HEK293 (cell line): ENCODE results near the gene DARS2.

ENCODE experiments used
- EGR2 ChIP-seq: fragments of 450-650 bp; formaldehyde crosslinking; IDR thresholded peaks from 2 replicates; pipeline ENCODE4 v1.5.1; 2016; ENCODE audit warnings: low read depth, missing biosample characterization, missing genetic modification characterization
- IKZF3 ChIP-seq: fragments of 450-650 bp; IDR thresholded peaks from 2 replicates; pipeline ENCODE4 v1.5.0; 2018; ENCODE audit warnings: missing biosample characterization, mild to moderate bottlenecking, missing genetic modification characterization, moderate library complexity
- KLF16 ChIP-seq: fragments of 450-650 bp; formaldehyde crosslinking; IDR thresholded peaks from 2 replicates; pipeline ENCODE4 v1.5.1; 2017; ENCODE audit warnings: missing biosample characterization, missing genetic modification characterization
- OSR2 ChIP-seq: fragments of 450-650 bp; formaldehyde crosslinking; IDR thresholded peaks from 2 replicates; pipeline ENCODE4 v1.5.1; 2016; ENCODE audit warnings: missing biosample characterization, missing genetic modification characterization
- RBAK ChIP-seq: fragments of 450-650 bp; formaldehyde crosslinking; IDR thresholded peaks from 2 replicates; pipeline ENCODE4 v1.5.1; 2016; ENCODE audit warnings: missing biosample characterization, missing genetic modification characterization
- SP3 ChIP-seq: fragments of 450-650 bp; formaldehyde crosslinking; IDR thresholded peaks from 2 replicates; pipeline ENCODE4 v1.5.1; 2016; ENCODE audit warnings: missing biosample characterization, missing genetic modification characterization
- YY1 ChIP-seq: fragments of 450-650 bp; formaldehyde crosslinking; IDR thresholded peaks from 2 replicates; pipeline ENCODE4 v1.5.1; 2018; ENCODE audit warnings: missing biosample characterization, missing genetic modification characterization
- ZFP3 ChIP-seq: fragments of 450-650 bp; formaldehyde crosslinking; IDR thresholded peaks from 2 replicates; pipeline ENCODE4 v1.5.1; 2016; ENCODE audit warnings: low read depth, missing biosample characterization, missing genetic modification characterization
- ZNF169 ChIP-seq: fragments of 450-650 bp; formaldehyde crosslinking; IDR thresholded peaks from 2 replicates; pipeline ENCODE4 v1.5.1; 2016; ENCODE audit warnings: missing biosample characterization, missing genetic modification characterization
- ZNF501 ChIP-seq: fragments of 450-650 bp; formaldehyde crosslinking; IDR thresholded peaks from 2 replicates; pipeline ENCODE4 v1.5.1; 2016; ENCODE audit warnings: missing biosample characterization, missing genetic modification characterization
- ZNF560 ChIP-seq: fragments of 450-650 bp; formaldehyde crosslinking; IDR thresholded peaks from 2 replicates; pipeline ENCODE4 v1.5.1; 2017; ENCODE audit warnings: missing biosample characterization, missing genetic modification characterization, borderline replicate concordance
- ZNF585B ChIP-seq: fragments of 450-650 bp; formaldehyde crosslinking; IDR thresholded peaks from 2 replicates; pipeline ENCODE4 v1.5.1; 2016; ENCODE audit warnings: missing biosample characterization, missing genetic modification characterization
- ZNF629 ChIP-seq: fragments of 450-650 bp; formaldehyde crosslinking; IDR thresholded peaks from 2 replicates; pipeline ENCODE4 v1.5.1; 2017; ENCODE audit warnings: missing biosample characterization, missing genetic modification characterization
- ZNF76 ChIP-seq: fragments of 450-650 bp; formaldehyde crosslinking; IDR thresholded peaks from 2 replicates; pipeline ENCODE4; 2016; ENCODE audit warnings: low read depth, missing biosample characterization, missing genetic modification characterization, borderline replicate concordance
- ZNF777 ChIP-seq: fragments of 450-650 bp; formaldehyde crosslinking; IDR thresholded peaks from 2 replicates; pipeline ENCODE4 v1.5.1; 2017; ENCODE audit warnings: missing biosample characterization, missing genetic modification characterization, borderline replicate concordance
- ZNF785 ChIP-seq: fragments of 450-650 bp; formaldehyde crosslinking; IDR thresholded peaks from 2 replicates; pipeline ENCODE4 v1.5.1; 2016; ENCODE audit warnings: missing biosample characterization, missing genetic modification characterization
- ZNF830 ChIP-seq: fragments of 450-650 bp; IDR thresholded peaks from 2 replicates; pipeline ENCODE4 v1.5.0; 2018; ENCODE audit warnings: missing biosample characterization, missing genetic modification characterization, low read depth, mild to moderate bottlenecking, moderate library complexity
- TF ChIP-seq, protein P1 (sequence below): fragments of 450-650 bp; formaldehyde crosslinking; IDR thresholded peaks from 2 replicates; pipeline ENCODE4 v1.5.1; 2016; ENCODE audit warnings: missing biosample characterization, missing genetic modification characterization, borderline replicate concordance
- TF ChIP-seq, protein P2 (sequence below): fragments of 450-650 bp; formaldehyde crosslinking; IDR thresholded peaks from 2 replicates; pipeline ENCODE4 v1.5.1; 2016; ENCODE audit warnings: missing biosample characterization, missing genetic modification characterization
- TF ChIP-seq, protein P3 (sequence below): fragments of 450-650 bp; formaldehyde crosslinking; IDR thresholded peaks from 2 replicates; pipeline ENCODE4 v1.5.1; 2016; ENCODE audit warnings: missing biosample characterization, missing genetic modification characterization
- TF ChIP-seq, protein P4 (sequence below): fragments of 450-650 bp; formaldehyde crosslinking; IDR thresholded peaks from 2 replicates; pipeline ENCODE4 v1.5.0; 2017; ENCODE audit warnings: missing biosample characterization, missing genetic modification characterization, borderline replicate concordance
- TF ChIP-seq, protein P5 (sequence below): fragments of 450-650 bp; formaldehyde crosslinking; IDR thresholded peaks from 2 replicates; pipeline ENCODE4 v1.5.1; 2016; ENCODE audit warnings: missing biosample characterization, missing genetic modification characterization
- TF ChIP-seq, protein P6 (sequence below): fragments of 450-650 bp; formaldehyde crosslinking; IDR thresholded peaks from 2 replicates; pipeline ENCODE4 v1.5.1; 2016; ENCODE audit warnings: missing biosample characterization, missing genetic modification characterization

DARS2 gene

DNA sequence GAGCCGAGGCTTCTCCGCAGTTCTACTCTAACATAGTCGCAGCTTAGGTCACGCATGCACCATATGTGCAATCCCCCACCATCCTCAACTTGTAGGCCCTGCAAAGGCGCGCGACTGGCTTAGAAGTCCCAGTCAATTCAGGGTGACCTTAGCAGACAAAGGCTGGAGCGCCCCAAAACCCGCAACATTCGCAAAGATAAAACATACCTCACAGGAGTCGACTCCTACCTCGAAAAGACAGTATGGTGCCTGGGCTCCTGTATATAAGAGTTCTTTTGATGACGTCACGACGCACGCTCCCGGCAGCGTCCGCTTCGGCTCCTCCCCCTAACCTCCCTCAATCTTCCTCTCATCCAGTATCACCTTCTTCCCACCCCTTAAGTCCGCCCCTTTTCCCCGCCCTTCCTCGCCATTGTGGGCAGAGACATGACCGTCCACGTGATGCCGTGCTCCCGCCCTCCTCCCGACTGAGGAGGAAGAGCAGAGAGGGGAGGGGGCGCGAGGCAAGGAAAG is 43.3 kb downstream of the DARS2 start, which contains the start of gene GAS5 (continued):
- TF ChIP-seq, protein P1, sequence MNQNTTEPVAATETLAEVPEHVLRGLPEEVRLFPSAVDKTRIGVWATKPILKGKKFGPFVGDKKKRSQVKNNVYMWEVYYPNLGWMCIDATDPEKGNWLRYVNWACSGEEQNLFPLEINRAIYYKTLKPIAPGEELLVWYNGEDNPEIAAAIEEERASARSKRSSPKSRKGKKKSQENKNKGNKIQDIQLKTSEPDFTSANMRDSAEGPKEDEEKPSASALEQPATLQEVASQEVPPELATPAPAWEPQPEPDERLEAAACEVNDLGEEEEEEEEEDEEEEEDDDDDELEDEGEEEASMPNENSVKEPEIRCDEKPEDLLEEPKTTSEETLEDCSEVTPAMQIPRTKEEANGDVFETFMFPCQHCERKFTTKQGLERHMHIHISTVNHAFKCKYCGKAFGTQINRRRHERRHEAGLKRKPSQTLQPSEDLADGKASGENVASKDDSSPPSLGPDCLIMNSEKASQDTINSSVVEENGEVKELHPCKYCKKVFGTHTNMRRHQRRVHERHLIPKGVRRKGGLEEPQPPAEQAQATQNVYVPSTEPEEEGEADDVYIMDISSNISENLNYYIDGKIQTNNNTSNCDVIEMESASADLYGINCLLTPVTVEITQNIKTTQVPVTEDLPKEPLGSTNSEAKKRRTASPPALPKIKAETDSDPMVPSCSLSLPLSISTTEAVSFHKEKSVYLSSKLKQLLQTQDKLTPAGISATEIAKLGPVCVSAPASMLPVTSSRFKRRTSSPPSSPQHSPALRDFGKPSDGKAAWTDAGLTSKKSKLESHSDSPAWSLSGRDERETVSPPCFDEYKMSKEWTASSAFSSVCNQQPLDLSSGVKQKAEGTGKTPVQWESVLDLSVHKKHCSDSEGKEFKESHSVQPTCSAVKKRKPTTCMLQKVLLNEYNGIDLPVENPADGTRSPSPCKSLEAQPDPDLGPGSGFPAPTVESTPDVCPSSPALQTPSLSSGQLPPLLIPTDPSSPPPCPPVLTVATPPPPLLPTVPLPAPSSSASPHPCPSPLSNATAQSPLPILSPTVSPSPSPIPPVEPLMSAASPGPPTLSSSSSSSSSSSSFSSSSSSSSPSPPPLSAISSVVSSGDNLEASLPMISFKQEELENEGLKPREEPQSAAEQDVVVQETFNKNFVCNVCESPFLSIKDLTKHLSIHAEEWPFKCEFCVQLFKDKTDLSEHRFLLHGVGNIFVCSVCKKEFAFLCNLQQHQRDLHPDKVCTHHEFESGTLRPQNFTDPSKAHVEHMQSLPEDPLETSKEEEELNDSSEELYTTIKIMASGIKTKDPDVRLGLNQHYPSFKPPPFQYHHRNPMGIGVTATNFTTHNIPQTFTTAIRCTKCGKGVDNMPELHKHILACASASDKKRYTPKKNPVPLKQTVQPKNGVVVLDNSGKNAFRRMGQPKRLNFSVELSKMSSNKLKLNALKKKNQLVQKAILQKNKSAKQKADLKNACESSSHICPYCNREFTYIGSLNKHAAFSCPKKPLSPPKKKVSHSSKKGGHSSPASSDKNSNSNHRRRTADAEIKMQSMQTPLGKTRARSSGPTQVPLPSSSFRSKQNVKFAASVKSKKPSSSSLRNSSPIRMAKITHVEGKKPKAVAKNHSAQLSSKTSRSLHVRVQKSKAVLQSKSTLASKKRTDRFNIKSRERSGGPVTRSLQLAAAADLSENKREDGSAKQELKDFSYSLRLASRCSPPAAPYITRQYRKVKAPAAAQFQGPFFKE = no peak
- TF ChIP-seq ZNF830 (no peak), OSR2 (tag by site-specific recombination) (no peak), KLF16 (no peak), ZNF169 (tag by site-specific recombination) (no peak), ZNF785 (no peak), YY1 (tag by site-specific recombination) (peak; percentile 73), ZNF585B (no peak), ZNF501 (tag by site-specific recombination) (peak; percentile 91), EGR2 (tag by site-specific recombination) (no peak), ZNF629 (tag by site-specific recombination) (peak; percentile 98), RBAK (tag by site-specific recombination) (no peak), ZNF76 (tag by site-specific recombination) (peak; percentile 40; the same call in 1 of the 2 replicates), ZNF560 (tag by site-specific recombination) (no peak), ZFP3 (no peak), ZNF777 (tag by site-specific recombination) (no peak), SP3 (tag by site-specific recombination) (peak; percentile 99), IKZF3 (peak; percentile 80)
- TF ChIP-seq, protein P2, sequence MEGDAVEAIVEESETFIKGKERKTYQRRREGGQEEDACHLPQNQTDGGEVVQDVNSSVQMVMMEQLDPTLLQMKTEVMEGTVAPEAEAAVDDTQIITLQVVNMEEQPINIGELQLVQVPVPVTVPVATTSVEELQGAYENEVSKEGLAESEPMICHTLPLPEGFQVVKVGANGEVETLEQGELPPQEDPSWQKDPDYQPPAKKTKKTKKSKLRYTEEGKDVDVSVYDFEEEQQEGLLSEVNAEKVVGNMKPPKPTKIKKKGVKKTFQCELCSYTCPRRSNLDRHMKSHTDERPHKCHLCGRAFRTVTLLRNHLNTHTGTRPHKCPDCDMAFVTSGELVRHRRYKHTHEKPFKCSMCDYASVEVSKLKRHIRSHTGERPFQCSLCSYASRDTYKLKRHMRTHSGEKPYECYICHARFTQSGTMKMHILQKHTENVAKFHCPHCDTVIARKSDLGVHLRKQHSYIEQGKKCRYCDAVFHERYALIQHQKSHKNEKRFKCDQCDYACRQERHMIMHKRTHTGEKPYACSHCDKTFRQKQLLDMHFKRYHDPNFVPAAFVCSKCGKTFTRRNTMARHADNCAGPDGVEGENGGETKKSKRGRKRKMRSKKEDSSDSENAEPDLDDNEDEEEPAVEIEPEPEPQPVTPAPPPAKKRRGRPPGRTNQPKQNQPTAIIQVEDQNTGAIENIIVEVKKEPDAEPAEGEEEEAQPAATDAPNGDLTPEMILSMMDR (tag by site-specific recombination) = no peak
- TF ChIP-seq, protein P3, sequence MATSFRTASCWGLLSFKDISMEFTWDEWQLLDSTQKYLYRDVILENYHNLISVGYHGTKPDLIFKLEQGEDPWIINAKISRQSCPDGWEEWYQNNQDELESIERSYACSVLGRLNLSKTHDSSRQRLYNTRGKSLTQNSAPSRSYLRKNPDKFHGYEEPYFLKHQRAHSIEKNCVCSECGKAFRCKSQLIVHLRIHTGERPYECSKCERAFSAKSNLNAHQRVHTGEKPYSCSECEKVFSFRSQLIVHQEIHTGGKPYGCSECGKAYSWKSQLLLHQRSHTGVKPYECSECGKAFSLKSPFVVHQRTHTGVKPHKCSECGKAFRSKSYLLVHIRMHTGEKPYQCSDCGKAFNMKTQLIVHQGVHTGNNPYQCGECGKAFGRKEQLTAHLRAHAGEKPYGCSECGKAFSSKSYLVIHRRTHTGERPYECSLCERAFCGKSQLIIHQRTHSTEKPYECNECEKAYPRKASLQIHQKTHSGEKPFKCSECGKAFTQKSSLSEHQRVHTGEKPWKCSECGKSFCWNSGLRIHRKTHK (tag by site-specific recombination) = no peak
- TF ChIP-seq, protein P4, sequence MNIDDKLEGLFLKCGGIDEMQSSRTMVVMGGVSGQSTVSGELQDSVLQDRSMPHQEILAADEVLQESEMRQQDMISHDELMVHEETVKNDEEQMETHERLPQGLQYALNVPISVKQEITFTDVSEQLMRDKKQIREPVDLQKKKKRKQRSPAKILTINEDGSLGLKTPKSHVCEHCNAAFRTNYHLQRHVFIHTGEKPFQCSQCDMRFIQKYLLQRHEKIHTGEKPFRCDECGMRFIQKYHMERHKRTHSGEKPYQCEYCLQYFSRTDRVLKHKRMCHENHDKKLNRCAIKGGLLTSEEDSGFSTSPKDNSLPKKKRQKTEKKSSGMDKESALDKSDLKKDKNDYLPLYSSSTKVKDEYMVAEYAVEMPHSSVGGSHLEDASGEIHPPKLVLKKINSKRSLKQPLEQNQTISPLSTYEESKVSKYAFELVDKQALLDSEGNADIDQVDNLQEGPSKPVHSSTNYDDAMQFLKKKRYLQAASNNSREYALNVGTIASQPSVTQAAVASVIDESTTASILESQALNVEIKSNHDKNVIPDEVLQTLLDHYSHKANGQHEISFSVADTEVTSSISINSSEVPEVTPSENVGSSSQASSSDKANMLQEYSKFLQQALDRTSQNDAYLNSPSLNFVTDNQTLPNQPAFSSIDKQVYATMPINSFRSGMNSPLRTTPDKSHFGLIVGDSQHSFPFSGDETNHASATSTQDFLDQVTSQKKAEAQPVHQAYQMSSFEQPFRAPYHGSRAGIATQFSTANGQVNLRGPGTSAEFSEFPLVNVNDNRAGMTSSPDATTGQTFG = no peak
- TF ChIP-seq, protein P5, sequence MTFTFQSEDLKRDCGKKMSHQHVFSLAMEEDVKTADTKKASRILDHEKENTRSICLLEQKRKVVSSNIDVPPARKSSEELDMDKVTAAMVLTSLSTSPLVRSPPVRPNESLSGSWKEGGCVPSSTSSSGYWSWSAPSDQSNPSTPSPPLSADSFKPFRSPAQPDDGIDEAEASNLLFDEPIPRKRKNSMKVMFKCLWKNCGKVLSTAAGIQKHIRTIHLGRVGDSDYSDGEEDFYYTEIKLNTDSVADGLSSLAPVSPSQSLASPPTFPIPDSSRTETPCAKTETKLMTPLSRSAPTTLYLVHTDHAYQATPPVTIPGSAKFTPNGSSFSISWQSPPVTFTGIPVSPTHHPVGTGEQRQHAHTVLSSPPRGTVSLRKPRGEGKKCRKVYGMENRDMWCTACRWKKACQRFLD = no peak
- TF ChIP-seq, protein P6, sequence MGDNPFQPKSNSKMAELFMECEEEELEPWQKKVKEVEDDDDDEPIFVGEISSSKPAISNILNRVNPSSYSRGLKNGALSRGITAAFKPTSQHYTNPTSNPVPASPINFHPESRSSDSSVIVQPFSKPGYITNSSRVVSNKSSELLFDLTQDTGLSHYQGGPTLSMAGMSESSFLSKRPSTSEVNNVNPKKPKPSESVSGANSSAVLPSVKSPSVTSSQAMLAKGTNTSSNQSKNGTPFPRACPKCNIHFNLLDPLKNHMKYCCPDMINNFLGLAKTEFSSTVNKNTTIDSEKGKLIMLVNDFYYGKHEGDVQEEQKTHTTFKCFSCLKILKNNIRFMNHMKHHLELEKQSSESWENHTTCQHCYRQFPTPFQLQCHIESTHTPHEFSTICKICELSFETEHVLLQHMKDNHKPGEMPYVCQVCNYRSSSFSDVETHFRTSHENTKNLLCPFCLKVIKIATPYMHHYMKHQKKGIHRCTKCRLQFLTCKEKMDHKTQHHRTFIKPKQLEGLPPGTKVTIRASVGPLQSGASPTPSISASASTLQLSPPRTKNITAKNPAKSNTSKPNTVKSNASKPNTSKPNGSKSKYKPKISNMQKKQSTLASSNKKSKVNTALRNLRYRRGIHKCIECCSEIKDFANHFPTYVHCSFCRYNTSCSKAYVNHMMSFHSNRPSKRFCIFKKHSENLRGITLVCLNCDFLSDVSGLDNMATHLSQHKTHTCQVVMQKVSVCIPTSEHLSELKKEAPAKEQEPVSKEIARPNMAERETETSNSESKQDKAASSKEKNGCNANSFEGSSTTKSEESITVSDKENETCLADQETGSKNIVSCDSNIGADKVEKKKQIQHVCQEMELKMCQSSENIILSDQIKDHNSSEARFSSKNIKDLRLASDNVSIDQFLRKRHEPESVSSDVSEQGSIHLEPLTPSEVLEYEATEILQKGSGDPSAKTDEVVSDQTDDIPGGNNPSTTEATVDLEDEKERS (tag by site-specific recombination) = no peak
